Loucy (cell line): ENCODE measurements around the gene CASP8.

Source experiments
- EZH2phosphoT487 ChIP-seq: fragments of 200-600 bp; IDR thresholded peaks from 2 replicates; pipeline ENCODE4 v1.6.1; 2018; ENCODE audit warnings: antibody characterized with exemption, mild to moderate bottlenecking, moderate library complexity, borderline replicate concordance
- TF ChIP-seq, protein P1 (sequence below): fragments of 200-600 bp; sonication (generic); conservative IDR thresholded peaks from 2 replicates; pipeline ENCODE4 v1.5.1; 2014; ENCODE audit warnings: mild to moderate bottlenecking, antibody characterized with exemption, low read length

- TF ChIP-seq, protein P1, sequence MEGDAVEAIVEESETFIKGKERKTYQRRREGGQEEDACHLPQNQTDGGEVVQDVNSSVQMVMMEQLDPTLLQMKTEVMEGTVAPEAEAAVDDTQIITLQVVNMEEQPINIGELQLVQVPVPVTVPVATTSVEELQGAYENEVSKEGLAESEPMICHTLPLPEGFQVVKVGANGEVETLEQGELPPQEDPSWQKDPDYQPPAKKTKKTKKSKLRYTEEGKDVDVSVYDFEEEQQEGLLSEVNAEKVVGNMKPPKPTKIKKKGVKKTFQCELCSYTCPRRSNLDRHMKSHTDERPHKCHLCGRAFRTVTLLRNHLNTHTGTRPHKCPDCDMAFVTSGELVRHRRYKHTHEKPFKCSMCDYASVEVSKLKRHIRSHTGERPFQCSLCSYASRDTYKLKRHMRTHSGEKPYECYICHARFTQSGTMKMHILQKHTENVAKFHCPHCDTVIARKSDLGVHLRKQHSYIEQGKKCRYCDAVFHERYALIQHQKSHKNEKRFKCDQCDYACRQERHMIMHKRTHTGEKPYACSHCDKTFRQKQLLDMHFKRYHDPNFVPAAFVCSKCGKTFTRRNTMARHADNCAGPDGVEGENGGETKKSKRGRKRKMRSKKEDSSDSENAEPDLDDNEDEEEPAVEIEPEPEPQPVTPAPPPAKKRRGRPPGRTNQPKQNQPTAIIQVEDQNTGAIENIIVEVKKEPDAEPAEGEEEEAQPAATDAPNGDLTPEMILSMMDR: no peak
- no peak for TF ChIP-seq EZH2phosphoT487
Measured at GRCh38 chr2:201260302-201260800, at the start of gene CASP8.
